Activated CD8-positive, alpha-beta memory T cell treated with anti-CD3 and anti-CD28 coated beads for 36 hours (primary cell): ENCODE measurements around the gene CHMP6. TPM values are rescaled to one million over a fixed set of nuclear protein-coding genes. Genes with fewer than 3 reads are reported as not detected.
"Not testable (repeated sequence)": the region's sequence is repeated elsewhere in the genome, so short reads cannot be mapped to it uniquely, and the experiment has no call there.

ENCODE experiments used
- CTCF ChIA-PET: fragments of 350-600 bp; sonication (Branson Sonifier 250); formaldehyde crosslinking; loops from one replicate; lab custom pipeline; 2021; ENCODE audit warnings: antibody characterized with exemption; lab: Charles Lee
- POLR2A ChIA-PET: fragments of 350-600 bp; sonication (Branson Sonifier 250); formaldehyde crosslinking; loops from one replicate; lab custom pipeline; 2021; ENCODE audit warnings: antibody characterized with exemption; lab: Charles Lee
- total RNA-seq, 2 experiments: library from RNA; stranded (reverse); gene quantifications; one replicate each; pipeline ENCODE4 v1.2.3, GENCODE V29; 2021

CHMP6 gene
- total RNA-seq, 2 experiments from 2014 or later = 25.6 TPM

DNA sequence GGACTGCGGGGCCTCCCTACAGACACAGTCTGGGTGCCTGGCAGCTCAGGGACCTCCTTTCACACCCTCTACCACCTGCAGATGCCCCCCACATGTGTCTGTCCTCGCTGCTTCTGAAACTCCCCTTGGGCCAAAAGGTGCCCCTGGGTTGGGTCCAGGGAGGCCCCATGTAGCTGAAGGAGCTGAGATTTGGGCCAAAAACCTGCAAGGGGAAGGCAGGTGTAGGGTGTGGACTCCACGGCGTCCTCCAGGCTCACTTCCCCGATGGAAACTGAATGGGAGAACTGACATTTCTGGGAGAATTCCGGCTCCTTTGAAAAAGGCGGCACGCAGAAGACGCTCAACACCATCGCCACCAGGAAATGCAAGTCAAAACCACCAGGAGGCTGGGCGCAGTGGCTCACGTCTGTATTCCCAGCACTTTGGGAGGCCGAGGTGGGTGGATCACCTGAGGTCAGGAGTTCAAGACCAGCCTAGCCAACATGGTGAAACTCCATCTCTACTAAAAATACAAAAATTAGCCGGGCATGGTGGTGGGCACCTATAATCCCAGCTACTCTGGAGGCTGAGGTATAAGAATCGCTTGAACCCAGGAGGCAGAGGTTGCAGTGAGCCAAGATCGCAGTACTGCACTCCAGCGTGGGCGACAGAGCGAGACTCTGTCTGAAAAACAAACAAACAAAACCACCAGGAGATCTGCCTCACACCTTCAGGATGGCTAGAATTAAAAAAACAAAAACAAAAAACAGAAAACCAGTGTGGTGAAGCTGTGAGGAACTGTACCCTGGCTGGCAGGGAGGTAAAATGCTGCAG lies 30.1 kb downstream of the CHMP6 start:
- POLR2A ChIA-PET = no interaction called here
- CTCF ChIA-PET = interaction anchor here (0.9 to 5.6 kb wide), 5 partner anchors 9 to 81 kb away, joined by 3 to 50 read pairs (median 4); no protein-coding TSS in a partner anchor

DNA sequence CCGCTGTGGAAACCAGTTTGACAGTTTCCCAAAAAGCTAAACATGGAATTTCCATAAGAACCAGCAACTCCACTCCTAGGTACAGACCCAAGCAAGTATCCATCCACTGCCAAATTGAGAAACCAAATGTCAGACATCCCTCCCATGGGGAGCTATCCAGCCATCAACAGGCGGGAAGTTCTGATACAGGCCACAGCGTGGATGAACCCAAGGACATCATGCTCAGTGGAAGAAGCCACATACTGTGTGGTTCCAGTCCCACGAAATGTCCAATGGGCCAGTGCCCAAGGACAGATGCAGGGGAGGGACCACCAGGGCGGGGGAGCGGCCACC lies 30.7 kb downstream of the CHMP6 start:
- ChIA-PET CTCF (interaction anchor here (0.9 to 5.6 kb wide), 5 partner anchors 10 to 81 kb away, joined by 3 to 50 read pairs (median 4); no protein-coding TSS in a partner anchor), POLR2A (no interaction called here)

DNA sequence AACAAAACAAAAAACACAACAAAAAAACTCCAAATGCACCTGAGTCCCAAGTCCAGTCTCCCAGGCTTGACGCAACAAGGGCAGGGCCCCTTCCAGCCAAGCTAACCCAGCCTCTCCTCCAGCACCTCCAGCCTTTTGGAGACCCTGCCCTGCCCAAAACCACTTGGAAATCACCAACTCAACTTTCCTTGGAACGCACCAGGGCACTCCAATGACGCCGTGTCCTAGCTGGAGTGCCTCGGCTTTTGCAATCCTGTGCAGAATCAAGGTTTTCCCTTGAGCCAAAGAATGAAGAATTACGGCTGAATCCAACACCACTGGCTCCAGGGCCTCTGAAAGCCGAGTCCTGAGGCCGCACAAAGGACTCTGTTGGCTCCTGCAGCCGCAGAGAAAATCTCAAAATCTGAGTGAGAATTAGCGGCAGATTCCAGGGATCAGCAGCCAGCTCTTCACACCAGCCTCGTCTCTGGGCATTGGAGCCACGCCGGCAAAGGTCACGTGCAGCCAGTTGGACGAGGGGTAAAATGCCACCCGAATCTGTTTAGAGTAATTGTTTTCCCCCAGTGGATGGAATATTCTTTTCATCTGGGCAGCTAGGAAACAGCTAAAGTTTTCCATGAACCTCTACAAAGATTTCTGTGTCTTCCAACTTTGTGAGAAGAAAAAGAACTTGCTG lies 33.6 kb downstream of the CHMP6 start:
- POLR2A ChIA-PET = no interaction called here
- CTCF ChIA-PET = interaction anchor here (0.7 to 1.3 kb wide), 3 partner anchors 69 to 470 kb away, joined by 3 to 4 read pairs (median 3); no protein-coding TSS in a partner anchor

DNA sequence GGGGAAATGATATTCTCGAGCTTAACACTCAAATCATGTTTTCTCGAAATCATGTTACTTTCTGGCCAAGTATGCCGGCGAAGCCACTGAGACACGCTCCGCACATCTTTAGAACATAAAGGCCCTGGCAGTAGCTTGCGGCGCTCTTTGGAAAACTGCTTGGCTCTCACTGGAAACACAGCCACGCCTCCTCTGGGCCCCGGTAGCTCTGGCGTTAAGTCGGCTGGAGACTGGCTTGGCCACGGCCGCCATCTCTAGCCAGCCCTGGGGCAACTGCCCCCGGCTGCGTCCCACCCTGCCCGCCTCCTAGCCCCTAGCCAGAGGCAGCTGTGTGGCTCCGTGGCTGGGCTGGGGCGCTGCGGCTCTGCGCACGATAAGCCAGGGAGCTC lies 34.1 kb downstream of the CHMP6 start:
- ChIA-PET POLR2A (no interaction called here), CTCF (interaction anchor here (0.7 to 1.3 kb wide), 3 partner anchors 69 to 470 kb away, joined by 3 to 4 read pairs (median 3); no protein-coding TSS in a partner anchor)

DNA sequence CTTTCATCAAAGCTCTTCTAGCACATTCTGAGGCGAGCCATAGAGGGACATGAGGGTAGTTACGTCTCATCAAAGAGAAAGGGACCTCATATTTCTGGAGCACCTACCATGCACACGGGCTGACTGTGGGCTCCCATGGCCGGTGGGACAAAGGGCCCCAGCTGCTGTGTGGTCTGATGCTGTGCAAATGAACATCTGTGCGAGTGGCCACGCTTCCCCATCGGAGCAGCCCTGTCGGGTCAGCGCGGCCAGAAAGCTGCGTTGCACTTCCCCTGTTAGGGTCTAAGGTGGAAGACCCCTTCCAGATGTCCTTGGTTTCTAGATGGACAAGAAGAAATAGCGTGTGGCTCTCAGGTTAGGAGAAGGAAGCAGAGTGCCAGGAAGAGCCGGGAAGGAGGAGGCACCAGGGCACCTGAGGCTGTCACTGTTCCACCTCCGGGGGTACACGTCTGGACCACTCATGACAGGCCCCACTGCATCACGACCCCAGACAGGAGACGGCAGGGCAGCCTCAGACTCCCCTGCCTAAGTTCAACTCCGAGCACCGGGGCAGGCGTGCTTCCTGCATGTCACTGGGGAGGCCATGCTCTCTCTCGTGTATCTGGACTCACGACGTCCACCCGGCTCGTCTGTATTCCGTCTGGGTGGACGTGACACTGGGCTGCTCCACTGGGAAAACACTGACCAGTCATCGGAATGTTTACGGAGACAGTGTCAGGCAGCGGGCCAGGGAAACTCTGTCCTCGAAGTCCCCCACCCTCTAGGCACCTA lies 34.8 kb downstream of the CHMP6 start:
- POLR2A ChIA-PET = no interaction called here
- CTCF ChIA-PET = interaction anchor here (1.3 kb wide), 1 partner anchor 68 kb away, joined by 4 read pairs; no protein-coding TSS in a partner anchor

DNA sequence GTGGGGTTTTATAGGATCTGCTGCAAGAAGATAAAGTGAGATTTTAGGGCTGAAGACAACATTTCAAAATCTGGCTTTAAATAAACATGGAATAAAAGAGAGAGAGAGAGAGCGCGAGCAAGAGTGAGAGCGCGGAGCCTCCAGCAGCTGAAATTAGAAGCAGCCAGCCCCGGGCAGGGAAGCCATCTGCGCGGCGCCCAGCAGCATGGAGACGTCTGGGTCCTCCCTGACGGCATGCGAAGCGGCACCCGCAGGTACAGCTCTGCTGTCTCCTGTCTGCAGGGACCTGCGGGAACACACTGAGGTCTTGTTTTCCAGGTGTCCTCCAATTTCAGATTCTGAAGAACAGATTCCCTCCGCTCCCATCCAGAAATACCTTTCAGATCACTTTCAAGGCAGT lies 35.4 kb downstream of the CHMP6 start:
- POLR2A ChIA-PET = no interaction called here
- CTCF ChIA-PET = interaction anchor here (2.4 kb wide), 1 partner anchor 75 kb away, joined by 12 read pairs; no protein-coding TSS in a partner anchor

DNA sequence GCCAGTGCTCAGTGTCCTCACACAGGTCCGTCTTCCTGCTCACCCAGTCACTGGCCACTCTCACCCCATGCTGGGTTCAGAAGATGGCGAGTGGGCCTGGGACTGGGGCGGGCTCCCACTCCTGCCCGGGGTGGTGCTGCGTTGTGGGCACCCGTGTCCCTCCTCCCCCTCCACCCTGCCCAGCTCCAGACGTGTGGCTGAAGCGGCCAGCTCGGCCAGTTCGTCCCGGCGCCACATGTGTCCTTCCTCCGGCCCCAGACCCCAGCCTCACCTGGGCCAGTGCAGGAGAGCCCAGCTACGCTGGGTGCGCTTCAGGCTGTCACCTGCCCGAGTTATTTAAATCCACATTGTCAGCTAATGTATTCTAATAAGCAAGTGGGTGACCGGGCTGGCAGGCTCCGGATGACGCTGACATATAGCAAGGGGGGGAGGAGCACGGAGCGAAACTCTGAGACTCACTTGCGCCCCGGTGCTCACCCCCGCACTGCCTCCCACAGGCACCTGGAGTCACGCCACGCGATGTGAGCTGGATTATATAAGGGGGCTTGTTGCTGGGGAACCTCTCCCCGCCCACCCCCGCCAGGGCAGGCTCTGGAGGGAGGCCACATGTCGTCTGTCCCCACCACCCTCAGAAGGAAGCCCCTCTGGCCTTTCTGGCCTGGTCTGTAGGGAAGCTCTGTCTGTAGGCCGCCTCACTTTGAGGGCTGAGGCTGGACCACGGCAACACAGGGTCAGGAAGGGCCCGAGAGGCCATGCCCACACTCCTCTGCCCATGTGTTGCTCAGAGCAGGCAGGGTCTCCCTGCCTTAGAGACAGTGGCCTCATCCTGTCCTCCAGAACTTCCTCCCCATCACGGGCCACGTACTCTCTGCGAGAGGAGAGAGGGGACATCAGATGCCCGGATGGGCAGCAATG lies 36.2 kb downstream of the CHMP6 start:
- ChIA-PET CTCF (interaction anchor here (2.4 kb wide), 1 partner anchor 74 kb away, joined by 12 read pairs; no protein-coding TSS in a partner anchor), POLR2A (no interaction called here)

DNA sequence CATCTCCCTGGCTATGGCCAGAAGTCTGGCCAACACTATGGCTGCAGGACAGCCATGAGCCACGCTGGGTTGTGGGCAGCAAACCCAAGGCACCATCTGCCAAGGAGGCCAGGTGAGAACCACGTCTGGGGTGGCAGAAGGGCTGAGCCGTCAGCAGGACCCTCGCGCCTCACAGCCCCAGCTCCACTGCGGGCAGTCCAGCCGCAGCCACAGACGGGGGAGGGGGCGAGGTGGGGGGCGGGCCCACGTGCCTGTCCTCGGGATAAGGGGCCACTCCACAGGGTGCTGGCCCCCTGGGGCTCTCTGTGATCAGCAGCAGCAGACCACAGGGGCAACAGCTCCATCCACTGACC lies 36.8 kb downstream of the CHMP6 start:
- CTCF ChIA-PET = interaction anchor here (2.4 kb wide), 1 partner anchor 73 kb away, joined by 12 read pairs; no protein-coding TSS in a partner anchor

DNA sequence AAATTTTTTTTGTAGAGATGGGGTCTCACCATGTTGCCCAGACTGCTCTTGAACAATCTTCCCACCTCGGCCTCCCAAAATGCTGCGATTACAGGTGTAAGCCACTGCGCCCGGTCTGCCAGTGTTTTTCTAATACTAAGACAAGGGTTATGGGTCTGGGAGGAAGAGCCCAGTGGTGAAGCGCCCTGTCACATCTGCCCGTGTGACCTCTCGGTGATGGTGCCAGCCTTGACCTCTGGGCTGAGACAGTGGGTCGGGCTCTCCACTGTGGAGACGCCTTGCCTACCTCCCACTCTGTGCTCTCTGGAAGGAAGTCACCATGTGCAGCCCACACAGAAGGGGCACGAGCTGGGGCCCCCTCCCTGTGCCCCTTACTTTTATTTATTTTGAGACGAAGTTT lies 38.2 kb downstream of the CHMP6 start:
- POLR2A ChIA-PET = no interaction called here
- CTCF ChIA-PET = no interaction called here

More for the DNA sequence above, 36.8 kb downstream of the CHMP6 start:
- POLR2A ChIA-PET = no interaction called here

DNA sequence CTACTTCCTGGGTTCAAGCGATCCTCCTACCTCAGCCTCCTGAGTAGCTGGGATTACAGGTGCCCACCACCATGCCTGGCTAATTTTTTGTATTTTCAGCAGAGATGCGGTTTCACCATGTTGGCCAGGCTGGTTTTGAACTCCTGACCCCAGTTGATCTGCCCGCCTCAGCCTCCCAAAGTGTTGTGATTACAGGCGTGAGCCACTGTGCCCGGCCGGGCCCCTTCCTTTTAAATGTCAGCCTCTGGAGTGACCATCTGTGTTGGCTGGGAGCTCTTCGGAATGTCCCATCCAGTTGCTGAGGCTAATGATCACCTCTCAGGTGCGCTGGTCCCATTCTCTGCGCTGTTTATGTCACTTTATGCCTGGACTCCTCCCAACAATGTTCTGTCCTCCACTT lies 38.7 kb downstream of the CHMP6 start:
- POLR2A ChIA-PET, CTCF ChIA-PET: not testable (repeated sequence)

DNA sequence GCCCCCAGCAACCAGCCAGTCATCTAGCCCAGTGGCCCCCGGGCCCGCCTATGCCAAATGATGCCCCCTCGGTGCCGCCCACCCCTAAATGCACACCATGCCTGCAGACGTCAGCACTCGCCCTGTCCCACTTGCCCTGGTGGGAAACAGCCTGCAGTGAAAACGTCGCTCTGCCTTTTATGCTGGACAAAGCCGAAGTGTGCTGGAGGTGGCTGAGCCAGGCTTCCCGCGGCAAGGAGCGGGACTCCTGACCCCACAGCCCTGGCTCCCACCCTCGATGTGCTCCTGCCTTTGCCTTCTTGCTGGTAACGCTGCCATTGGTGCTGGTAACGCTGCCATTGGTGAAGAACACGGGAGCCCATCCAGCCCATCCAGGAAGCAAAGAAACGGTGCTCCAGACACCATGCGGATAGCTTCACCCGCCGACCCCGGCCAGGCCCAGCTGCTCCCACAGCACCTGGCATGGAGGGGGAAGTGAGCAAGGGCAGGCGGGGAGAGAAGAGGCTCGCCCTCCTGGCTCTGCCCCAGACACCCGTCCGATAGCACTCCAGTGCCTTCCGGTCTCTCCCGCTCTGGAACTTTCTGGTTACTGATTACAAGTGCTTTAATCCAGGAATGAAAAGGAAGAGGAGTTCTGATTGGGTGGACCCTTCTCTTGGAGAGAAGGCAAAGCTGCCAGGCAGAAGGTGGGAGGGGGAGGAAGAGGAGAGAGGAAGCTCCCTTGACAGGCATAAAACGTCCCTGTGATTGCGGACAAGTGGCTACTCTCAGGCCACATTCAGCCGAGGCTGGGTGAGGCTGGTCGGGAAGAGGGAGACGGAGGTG lies 39.3 kb downstream of the CHMP6 start:
- ChIA-PET CTCF (interaction anchor here (0.8 to 1.0 kb wide), 2 partner anchors 8 to 11 kb away, joined by 3 to 4 read pairs; no protein-coding TSS in a partner anchor), POLR2A (no interaction called here)

DNA sequence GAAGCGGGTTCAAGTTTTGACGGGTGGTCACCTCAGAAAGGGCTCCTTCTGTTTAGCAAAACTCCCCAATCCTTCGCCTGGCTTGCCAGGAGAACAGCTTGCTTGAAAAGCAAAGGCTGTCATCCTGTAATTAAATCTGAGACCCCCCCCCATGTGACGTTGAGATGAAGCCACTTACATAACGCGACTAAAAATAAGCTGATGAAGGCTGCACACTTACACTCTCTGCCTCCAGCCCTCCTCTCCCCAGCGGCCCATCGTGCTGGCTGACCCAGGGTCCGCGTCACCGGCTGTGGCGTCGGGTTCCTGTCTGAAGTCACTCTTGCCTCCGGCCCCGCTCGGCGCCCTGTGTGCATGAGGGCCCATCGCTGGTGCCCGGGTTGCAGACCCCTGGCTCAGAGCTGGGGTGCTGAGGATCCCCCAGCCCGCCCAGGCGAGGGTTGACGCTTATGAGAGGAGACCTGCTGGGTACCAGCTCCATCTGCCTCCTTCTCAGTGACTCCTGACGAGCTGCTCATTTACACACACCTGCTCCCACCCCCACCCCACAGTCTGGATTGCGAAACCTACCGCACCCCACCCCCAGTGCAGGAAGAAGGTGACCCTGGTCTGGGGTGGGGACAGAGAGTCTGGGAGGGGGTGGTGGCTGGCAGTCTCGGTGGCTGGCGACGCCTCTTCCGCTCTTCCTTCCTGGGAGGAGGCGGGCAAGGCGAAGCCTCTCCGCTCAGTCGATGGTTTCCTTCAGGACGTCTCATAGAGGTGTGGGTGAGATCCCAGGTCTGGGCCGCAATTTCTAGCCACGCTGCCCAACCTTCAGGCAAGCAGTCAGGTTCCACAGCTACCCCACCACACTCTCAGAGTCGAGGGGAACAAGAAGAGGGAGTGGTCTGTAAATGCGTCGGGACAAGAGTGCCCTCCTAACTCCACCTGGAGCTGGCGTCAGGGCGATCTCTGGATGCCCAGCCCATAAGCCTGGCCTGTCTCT lies 40.2 kb downstream of the CHMP6 start:
- POLR2A ChIA-PET = no interaction called here

DNA sequence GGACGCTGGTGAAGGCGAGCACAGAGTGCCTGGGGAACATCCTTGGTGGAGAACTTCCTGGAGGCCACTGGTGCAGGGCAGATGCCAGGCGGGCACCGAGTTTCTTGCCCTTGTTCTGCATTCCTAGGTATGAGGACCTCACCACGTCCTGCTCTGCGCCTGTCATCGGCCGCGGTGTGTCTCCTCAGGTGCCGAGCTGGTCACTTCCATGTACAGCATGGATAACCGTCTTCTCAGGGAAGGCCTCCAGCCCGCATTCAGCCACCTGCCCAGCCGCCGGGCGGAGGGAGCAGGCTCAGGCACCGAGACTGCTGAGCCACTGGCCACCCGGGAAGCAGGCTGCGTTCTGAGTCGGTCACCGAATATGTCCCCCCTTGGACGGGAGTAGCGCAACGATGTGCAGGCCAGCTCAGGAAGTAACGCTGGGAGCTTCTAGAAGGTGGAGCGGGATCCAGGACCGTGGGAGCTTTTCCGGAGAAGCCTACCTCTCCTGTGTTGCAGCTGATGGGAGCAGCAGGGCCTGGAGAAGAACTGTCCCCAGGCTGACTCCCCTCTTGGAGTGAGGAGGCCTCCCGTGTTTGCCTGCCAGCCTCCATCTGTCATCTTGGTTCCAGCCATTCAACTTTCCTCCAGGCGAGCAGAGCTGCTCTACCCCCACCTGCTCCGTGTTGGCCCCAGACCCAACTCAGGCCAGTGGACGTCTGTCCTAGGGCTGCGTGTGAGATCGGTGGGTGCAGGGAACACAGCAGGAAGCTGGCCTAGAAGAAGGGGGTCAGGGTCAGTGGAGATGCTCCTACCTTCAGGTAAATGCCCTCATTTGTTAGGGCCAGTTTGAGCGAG lies 41.2 kb downstream of the CHMP6 start:
- ChIA-PET POLR2A (interaction anchor here (0.8 kb wide), 1 partner anchor 579 kb away, joined by 3 read pairs; no protein-coding TSS in a partner anchor), CTCF (interaction anchor here (1.5 kb wide), 2 partner anchors 9 to 69 kb away, joined by 3 to 4 read pairs; no protein-coding TSS in a partner anchor)

More for the DNA sequence above, 40.2 kb downstream of the CHMP6 start:
- CTCF ChIA-PET = interaction anchor here (0.8 to 1.5 kb wide), 4 partner anchors 8 to 70 kb away, joined by 3 to 4 read pairs (median 4); no protein-coding TSS in a partner anchor

DNA sequence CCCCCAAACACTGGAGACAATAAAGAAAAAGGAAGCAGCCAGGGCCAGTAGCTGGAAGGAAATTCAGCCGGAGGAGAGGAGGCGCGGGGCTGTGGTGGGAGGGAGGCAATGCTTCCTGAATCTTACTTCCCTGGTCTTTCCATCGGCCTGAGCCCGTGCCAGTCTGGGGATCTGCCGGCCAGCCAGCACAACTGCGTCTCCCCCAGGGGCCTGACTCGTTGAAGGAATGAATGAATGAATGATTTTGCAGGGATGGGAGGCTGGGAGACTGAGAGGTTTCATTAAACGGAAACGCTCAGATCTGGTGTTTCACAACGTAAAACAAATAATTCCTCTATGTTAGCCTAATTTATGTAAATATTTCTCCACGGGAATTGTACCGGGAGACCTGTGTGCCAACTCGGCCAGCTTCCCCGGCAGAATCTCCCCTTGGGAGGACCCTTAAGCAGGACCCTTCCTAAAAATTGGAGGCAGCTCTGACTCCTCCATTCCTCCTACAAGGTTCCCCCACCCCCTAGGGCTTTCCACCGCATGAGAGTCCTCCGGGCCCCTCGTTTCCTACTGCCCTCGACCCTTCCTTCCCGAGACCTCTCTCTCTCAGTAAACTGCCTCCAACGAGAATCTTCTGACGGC lies 42.0 kb downstream of the CHMP6 start:
- ChIA-PET POLR2A (interaction anchor here (0.8 kb wide), 1 partner anchor 579 kb away, joined by 3 read pairs; no protein-coding TSS in a partner anchor), CTCF (interaction anchor here (1.5 kb wide), 2 partner anchors 10 to 68 kb away, joined by 3 to 4 read pairs; no protein-coding TSS in a partner anchor)
